Brain microvascular endothelial cell (primary cell): ENCODE results near the gene MYLK2.

ENCODE experiments used
- DNase-seq: peaks from one replicate; pipeline ENCODE4 v3.0.0-alpha.2; 2020
- H3K27ac ChIP-seq: fragments of 250-450 bp; sonication (Bioruptor Pico); 2 replicates; pipeline ENCODE4 v1.5.1; 2020; ENCODE audit warnings: mild to moderate bottlenecking, moderate library complexity
- H3K27me3 ChIP-seq: fragments of 250-450 bp; sonication (Bioruptor Pico); replicated peaks from 2 replicates; pipeline ENCODE4 v1.5.1; 2020; ENCODE audit warnings: mild to moderate bottlenecking
- H3K36me3 ChIP-seq: fragments of 250-450 bp; sonication (Bioruptor Pico); replicated peaks from 2 replicates; pipeline ENCODE4 v1.5.1; 2020; ENCODE audit warnings: mild to moderate bottlenecking
- H3K4me3 ChIP-seq: 2 replicates; pipeline ENCODE4 v1.5.1; 2011; ENCODE audit warnings: low read depth, mild to moderate bottlenecking, control low read depth, low read length, moderate library complexity
- CTCF ChIP-seq: IDR thresholded peaks from 2 replicates; pipeline ENCODE4 v1.5.1; 2011; ENCODE audit warnings: low read depth, mild to moderate bottlenecking, moderate library complexity, low read length, control low read depth, inconsistent platforms; ENCODE audit errors: missing control alignments
- in situ Hi-C: cut with HindIII; loops from 2 replicates; pipeline ENCODE4 v1.10.0; 2017; ENCODE audit warnings: low sequenced_read_pairs, low pct_ligation_motif_present

The MYLK2 gene

GRCh38 chr20:31839782-31840487, 20.8 kb downstream of the MYLK2 start:
- TF ChIP-seq CTCF: no peak
- in situ Hi-C loops: no loop called here
- H3K27ac ChIP-seq: peak overlapping the region; percentile 5
- no peaks in the 10 kb centered on the region for H3K36me3 ChIP-seq
- no peak overlapping the region for H3K4me3 ChIP-seq
- no peaks in the 10 kb centered on the region for H3K27me3 ChIP-seq
- no peak for DNase-seq

- peak overlapping the region; percentile 99 for H3K27ac ChIP-seq
- in situ Hi-C loops: no loop called here
Observed at GRCh38 chr20:31840906-31841816, 22.0 kb downstream of the MYLK2 start.

GRCh38 chr20:31841928-31842327, 22.8 kb downstream of the MYLK2 start:
- TF ChIP-seq CTCF: no peak
- no peaks in the 10 kb centered on the region for H3K27me3 ChIP-seq
- H3K36me3 ChIP-seq: no peaks in the 10 kb centered on the region
- in situ Hi-C loops: no loop called here
- H3K27ac ChIP-seq: peak overlapping the region; percentile 99
- no peak overlapping the region for H3K4me3 ChIP-seq
- DNase-seq: peak; percentile 78

More at GRCh38 chr20:31840906-31841816, 22.0 kb downstream of the MYLK2 start:
- no peak for DNase-seq
- no peak for TF ChIP-seq CTCF
- no peaks in the 10 kb centered on the region for H3K27me3 ChIP-seq
- H3K4me3 ChIP-seq: no peak overlapping the region
- H3K36me3 ChIP-seq: no peaks in the 10 kb centered on the region

GRCh38 chr20:31842471-31843157, 23.5 kb downstream of the MYLK2 start:
- no peaks in the 10 kb centered on the region for H3K27me3 ChIP-seq
- TF ChIP-seq CTCF: peak; percentile 9
- H3K27ac ChIP-seq: peak overlapping the region; percentile 99
- in situ Hi-C loops: no loop called here
- H3K4me3 ChIP-seq: peak overlapping the region; percentile 15
- H3K36me3 ChIP-seq: no peaks in the 10 kb centered on the region
- peak; percentile 84 for DNase-seq

GRCh38 chr20:31843288-31843687, 24.1 kb downstream of the MYLK2 start:
- in situ Hi-C loops: no loop called here
- no peak for TF ChIP-seq CTCF
- no peaks in the 10 kb centered on the region for H3K36me3 ChIP-seq
- DNase-seq: no peak
- H3K27ac ChIP-seq: peak overlapping the region; percentile 99
- H3K4me3 ChIP-seq: peak overlapping the region; percentile 46
- no peaks in the 10 kb centered on the region for H3K27me3 ChIP-seq
